ENCODE results near the gene HNRNPH3.
A peak's percentile ranks its signal among the peaks of the same experiment; 100 is the strongest.

The HNRNPH3 gene, protein sequence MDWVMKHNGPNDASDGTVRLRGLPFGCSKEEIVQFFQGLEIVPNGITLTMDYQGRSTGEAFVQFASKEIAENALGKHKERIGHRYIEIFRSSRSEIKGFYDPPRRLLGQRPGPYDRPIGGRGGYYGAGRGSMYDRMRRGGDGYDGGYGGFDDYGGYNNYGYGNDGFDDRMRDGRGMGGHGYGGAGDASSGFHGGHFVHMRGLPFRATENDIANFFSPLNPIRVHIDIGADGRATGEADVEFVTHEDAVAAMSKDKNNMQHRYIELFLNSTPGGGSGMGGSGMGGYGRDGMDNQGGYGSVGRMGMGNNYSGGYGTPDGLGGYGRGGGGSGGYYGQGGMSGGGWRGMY

GRCh38 chr10:68331455-68332258 is at the start of gene HNRNPH3:
Gene HNRNPH3, plus strand, starts transcription at chr10:68332064. Its CDS starts 5,158 bp downstream, at chr10:68337222.
- Histone ChIP-seq H3K4me1 (peaks cover 6% of the 10 kb centered on the region), H3K36me3 (ENCODE audit: control insufficient read depth, insufficient read depth, low read length) (no peaks in the 10 kb centered on the region), H3K79me2 (peaks cover 31% of the 10 kb centered on the region), H2AFZ (peak within 1 kb of the TSS; percentile 92), H3K27ac (peak within 1 kb of the TSS; percentile 98), H3K9me3 (ENCODE audit: control insufficient read depth, low read length) (no peaks in the 10 kb centered on the region), H3K27me3 (ENCODE audit: control insufficient read depth, insufficient read depth, low read length) (no peaks in the 10 kb centered on the region), H3K9ac (peak within 1 kb of the TSS; percentile 98), H3K4me3 (ENCODE audit: low read depth, low read length) (peak within 1 kb of the TSS; percentile 72), H3K4me2 (ENCODE audit: low read length) (peak within 1 kb of the TSS; percentile 98)
- TF ChIP-seq, protein P1, sequence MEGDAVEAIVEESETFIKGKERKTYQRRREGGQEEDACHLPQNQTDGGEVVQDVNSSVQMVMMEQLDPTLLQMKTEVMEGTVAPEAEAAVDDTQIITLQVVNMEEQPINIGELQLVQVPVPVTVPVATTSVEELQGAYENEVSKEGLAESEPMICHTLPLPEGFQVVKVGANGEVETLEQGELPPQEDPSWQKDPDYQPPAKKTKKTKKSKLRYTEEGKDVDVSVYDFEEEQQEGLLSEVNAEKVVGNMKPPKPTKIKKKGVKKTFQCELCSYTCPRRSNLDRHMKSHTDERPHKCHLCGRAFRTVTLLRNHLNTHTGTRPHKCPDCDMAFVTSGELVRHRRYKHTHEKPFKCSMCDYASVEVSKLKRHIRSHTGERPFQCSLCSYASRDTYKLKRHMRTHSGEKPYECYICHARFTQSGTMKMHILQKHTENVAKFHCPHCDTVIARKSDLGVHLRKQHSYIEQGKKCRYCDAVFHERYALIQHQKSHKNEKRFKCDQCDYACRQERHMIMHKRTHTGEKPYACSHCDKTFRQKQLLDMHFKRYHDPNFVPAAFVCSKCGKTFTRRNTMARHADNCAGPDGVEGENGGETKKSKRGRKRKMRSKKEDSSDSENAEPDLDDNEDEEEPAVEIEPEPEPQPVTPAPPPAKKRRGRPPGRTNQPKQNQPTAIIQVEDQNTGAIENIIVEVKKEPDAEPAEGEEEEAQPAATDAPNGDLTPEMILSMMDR (IDR thresholded peaks at IDR 0.05) = peak; percentile 6

DNA sequence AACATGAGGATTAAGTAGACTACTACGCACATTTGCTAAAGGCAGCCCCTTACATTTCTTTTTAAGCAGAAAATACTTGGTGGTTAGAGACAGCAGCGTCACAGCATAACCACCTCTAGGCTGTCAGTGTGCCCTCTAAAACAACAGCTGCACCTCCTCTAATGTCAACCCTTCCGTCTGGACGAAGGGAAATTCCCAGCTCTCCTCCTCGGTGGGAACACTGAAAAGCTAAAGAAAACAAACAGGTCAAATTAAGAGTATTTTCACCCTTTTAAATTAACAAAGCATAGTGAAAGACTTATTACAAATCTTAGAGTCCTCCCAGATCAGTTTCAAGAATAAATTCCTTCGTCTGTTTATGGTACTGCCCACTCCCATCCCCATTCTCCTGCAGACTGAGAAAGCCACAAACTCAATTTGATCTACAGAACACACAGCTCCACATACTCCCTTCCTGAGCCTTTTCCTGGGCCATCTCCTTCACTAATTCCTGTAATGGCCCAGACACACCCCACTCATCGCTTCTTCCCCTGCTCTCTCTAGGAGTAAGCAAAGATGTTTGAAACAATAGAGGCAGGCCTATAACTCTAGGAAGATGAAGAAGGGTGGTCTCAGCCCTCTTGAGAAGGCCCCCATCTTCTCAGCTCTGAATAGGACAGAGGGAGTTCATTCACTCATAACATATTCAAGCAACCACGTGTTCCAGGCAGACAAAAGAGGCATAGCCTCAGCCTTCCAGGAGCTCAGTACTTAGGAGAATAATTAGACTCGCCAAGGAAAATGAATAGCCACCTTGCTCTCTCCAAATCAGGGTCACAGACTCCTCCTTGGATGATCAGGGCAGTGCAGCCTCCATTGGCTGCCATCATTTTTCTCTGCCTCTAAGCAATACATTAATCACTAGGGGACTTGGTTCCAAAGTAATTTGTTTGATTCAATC is 47.5 kb upstream of the HNRNPH3 start:
- Histone ChIP-seq H2AFZ (no peak overlapping the region), H3K27me3 (ENCODE audit: control insufficient read depth, insufficient read depth, low read length) (no peaks in the 10 kb centered on the region), H3K36me3 (ENCODE audit: control insufficient read depth, insufficient read depth, low read length) (no peaks in the 10 kb centered on the region), H3K9me3 (ENCODE audit: control insufficient read depth, low read length) (no peaks in the 10 kb centered on the region), H3K27ac (no peak overlapping the region), H3K4me3 (ENCODE audit: low read depth, low read length) (no peak overlapping the region), H3K4me1 (no peaks in the 10 kb centered on the region), H3K4me2 (ENCODE audit: low read length) (no peak overlapping the region), H3K79me2 (no peaks in the 10 kb centered on the region), H3K9ac (no peak overlapping the region)
- TF ChIP-seq, protein P1 (IDR thresholded peaks at IDR 0.05) = no peak

DNA sequence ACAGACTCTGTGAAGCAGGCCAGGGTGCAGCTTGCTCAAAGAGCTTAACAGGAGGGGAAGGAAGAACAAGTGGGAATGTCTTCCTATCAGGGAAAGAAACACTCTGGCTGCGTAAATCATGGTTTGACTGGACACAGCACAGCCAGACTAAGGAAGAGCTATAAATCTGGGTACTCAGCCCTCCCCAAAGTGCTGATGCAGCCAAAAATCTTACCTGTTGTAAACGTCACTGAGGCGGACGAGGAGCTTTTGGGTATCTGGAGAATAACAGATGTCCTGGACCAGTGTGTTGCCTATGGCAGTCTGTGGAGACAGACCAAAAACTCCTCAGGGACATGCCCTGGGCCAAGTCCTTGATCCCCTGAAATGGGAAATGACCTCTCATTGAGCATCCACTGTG is 43.1 kb upstream of the HNRNPH3 start:
- Histone ChIP-seq H3K9me3 (ENCODE audit: control insufficient read depth, low read length) (no peaks in the 10 kb centered on the region), H3K4me1 (no peaks in the 10 kb centered on the region), H3K27ac (no peak overlapping the region), H3K27me3 (ENCODE audit: control insufficient read depth, insufficient read depth, low read length) (no peaks in the 10 kb centered on the region), H3K4me2 (ENCODE audit: low read length) (no peak overlapping the region), H2AFZ (no peak overlapping the region), H3K79me2 (no peaks in the 10 kb centered on the region), H3K36me3 (ENCODE audit: control insufficient read depth, insufficient read depth, low read length) (no peaks in the 10 kb centered on the region), H3K9ac (no peak overlapping the region), H3K4me3 (ENCODE audit: low read depth, low read length) (no peak overlapping the region)
- TF ChIP-seq, protein P1 (IDR thresholded peaks at IDR 0.05) = no peak

GRCh38 chr10:68290736-68291135 is 41.1 kb upstream of the HNRNPH3 start:
- Histone ChIP-seq H3K79me2 (no peaks in the 10 kb centered on the region), H3K4me2 (ENCODE audit: low read length) (no peak overlapping the region), H3K4me3 (ENCODE audit: low read depth, low read length) (no peak overlapping the region), H3K4me1 (no peaks in the 10 kb centered on the region), H3K36me3 (ENCODE audit: control insufficient read depth, insufficient read depth, low read length) (no peaks in the 10 kb centered on the region), H3K9ac (no peak overlapping the region), H3K9me3 (ENCODE audit: control insufficient read depth, low read length) (no peaks in the 10 kb centered on the region), H3K27me3 (ENCODE audit: control insufficient read depth, insufficient read depth, low read length) (no peaks in the 10 kb centered on the region), H3K27ac (no peak overlapping the region), H2AFZ (no peak overlapping the region)
- TF ChIP-seq, protein P1 (IDR thresholded peaks at IDR 0.05) = no peak
